ENCODE data around the gene COL27A1. TPM values are rescaled to one million over a fixed set of nuclear protein-coding genes. Genes with fewer than 3 reads are reported as not detected.
A peak's percentile ranks its signal among the peaks of the same experiment; 100 is the strongest.

The COL27A1 gene
- total RNA-seq, 1 donor from 2014 or later: 6.4 TPM

- Histone ChIP-seq H3K4me1 (peaks cover 48% of the 10 kb centered on the region), H3K36me3 (no peaks in the 10 kb centered on the region), H3K4me3 (no peak overlapping the region), H3K27me3 (ENCODE audit: low read depth) (no peaks in the 10 kb centered on the region), H3K9me3 (replicated peaks) (no peaks in the 10 kb centered on the region), H3K27ac (replicated peaks) (peak overlapping the region; percentile 88)
- DNase-seq: no peak
- intact Hi-C loops (cut with micrococcal nuclease): no loop called here
- TF ChIP-seq, protein P1, sequence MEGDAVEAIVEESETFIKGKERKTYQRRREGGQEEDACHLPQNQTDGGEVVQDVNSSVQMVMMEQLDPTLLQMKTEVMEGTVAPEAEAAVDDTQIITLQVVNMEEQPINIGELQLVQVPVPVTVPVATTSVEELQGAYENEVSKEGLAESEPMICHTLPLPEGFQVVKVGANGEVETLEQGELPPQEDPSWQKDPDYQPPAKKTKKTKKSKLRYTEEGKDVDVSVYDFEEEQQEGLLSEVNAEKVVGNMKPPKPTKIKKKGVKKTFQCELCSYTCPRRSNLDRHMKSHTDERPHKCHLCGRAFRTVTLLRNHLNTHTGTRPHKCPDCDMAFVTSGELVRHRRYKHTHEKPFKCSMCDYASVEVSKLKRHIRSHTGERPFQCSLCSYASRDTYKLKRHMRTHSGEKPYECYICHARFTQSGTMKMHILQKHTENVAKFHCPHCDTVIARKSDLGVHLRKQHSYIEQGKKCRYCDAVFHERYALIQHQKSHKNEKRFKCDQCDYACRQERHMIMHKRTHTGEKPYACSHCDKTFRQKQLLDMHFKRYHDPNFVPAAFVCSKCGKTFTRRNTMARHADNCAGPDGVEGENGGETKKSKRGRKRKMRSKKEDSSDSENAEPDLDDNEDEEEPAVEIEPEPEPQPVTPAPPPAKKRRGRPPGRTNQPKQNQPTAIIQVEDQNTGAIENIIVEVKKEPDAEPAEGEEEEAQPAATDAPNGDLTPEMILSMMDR (IDR thresholded peaks at IDR 0.05; ENCODE audit: borderline replicate concordance): no peak
Observed at GRCh38 chr9:114205171-114206015, 50.1 kb downstream of the COL27A1 start.

GRCh38 chr9:114206221-114206789 lies 51.0 kb downstream of the COL27A1 start:
- peaks cover 58% of the 10 kb centered on the region for H3K4me1 ChIP-seq
- no peak overlapping the region for H3K4me3 ChIP-seq
- intact Hi-C loops (cut with micrococcal nuclease): no loop called here
- no peaks in the 10 kb centered on the region for H3K36me3 ChIP-seq
- no peaks in the 10 kb centered on the region for H3K27me3 ChIP-seq (ENCODE audit: low read depth)
- no peak for DNase-seq
- H3K27ac ChIP-seq (replicated peaks): peak overlapping the region; percentile 88
- TF ChIP-seq, protein P1 (IDR thresholded peaks at IDR 0.05; ENCODE audit: borderline replicate concordance): no peak
- no peaks in the 10 kb centered on the region for H3K9me3 ChIP-seq (replicated peaks)

- intact Hi-C loops (cut with micrococcal nuclease): no loop called here
- no peak overlapping the region for H3K4me3 ChIP-seq
- no peaks in the 10 kb centered on the region for H3K36me3 ChIP-seq
- peak; percentile 76 for DNase-seq
- H3K27me3 ChIP-seq (ENCODE audit: low read depth): no peaks in the 10 kb centered on the region
- peaks cover 67% of the 10 kb centered on the region for H3K4me1 ChIP-seq
- H3K9me3 ChIP-seq (replicated peaks): no peaks in the 10 kb centered on the region
- TF ChIP-seq, protein P1 (IDR thresholded peaks at IDR 0.05; ENCODE audit: borderline replicate concordance): no peak
- H3K27ac ChIP-seq (replicated peaks): peak overlapping the region; percentile 88
Observed at GRCh38 chr9:114207034-114207810, 51.9 kb downstream of the COL27A1 start.

GRCh38 chr9:114207845-114208244 lies 52.5 kb downstream of the COL27A1 start:
- Histone ChIP-seq H3K4me1 (peaks cover 73% of the 10 kb centered on the region), H3K4me3 (no peak overlapping the region), H3K27me3 (ENCODE audit: low read depth) (no peaks in the 10 kb centered on the region), H3K36me3 (no peaks in the 10 kb centered on the region), H3K27ac (replicated peaks) (peak overlapping the region; percentile 88), H3K9me3 (replicated peaks) (no peaks in the 10 kb centered on the region)
- DNase-seq: no peak
- intact Hi-C loops (cut with micrococcal nuclease): no loop called here
- TF ChIP-seq, protein P1 (IDR thresholded peaks at IDR 0.05; ENCODE audit: borderline replicate concordance): no peak

GRCh38 chr9:114209151-114209550 lies 53.8 kb downstream of the COL27A1 start:
- intact Hi-C loops (cut with micrococcal nuclease): no loop called here
- DNase-seq: no peak
- Histone ChIP-seq H3K27ac (replicated peaks) (no peak overlapping the region), H3K4me3 (no peak overlapping the region), H3K27me3 (ENCODE audit: low read depth) (no peaks in the 10 kb centered on the region), H3K36me3 (no peaks in the 10 kb centered on the region), H3K9me3 (replicated peaks) (no peaks in the 10 kb centered on the region), H3K4me1 (peaks cover 85% of the 10 kb centered on the region)
- TF ChIP-seq, protein P1 (IDR thresholded peaks at IDR 0.05; ENCODE audit: borderline replicate concordance): no peak
